Measurements from ENCODE around the gene INPP4B. TPM values are rescaled to one million over a fixed set of nuclear protein-coding genes. Genes with fewer than 3 reads are reported as not detected.

Gene INPP4B
- total and polyA plus RNA-seq, 2 of the 4 experiments (the other 2 are of a cell fraction) = 1.8 to 14.0 TPM

- no peak overlapping the region for H2BK15ac ChIP-seq (ENCODE audit: low read depth, low read length)
- no peak overlapping the region for H4K5ac ChIP-seq (ENCODE audit: low read depth, low read length)
- ATAC-seq (ENCODE audit: low read depth) = no peak
- no peak overlapping the region for H2AK9ac ChIP-seq (replicated peaks; ENCODE audit: low read depth, low read length, poor library complexity)
- CTCF ChIA-PET = no interaction called here
- no peak overlapping the region for H2AFZ ChIP-seq (replicated peaks; ENCODE audit: low read length, poor library complexity)
- H3K9me1 ChIP-seq (ENCODE audit: insufficient read depth, low read length) = no peaks in the 10 kb centered on the region
- no peaks in the 10 kb centered on the region for H3K27me3 ChIP-seq (ENCODE audit: control insufficient read depth, insufficient read depth, low read length)
- no peak overlapping the region for H4K91ac ChIP-seq (ENCODE audit: insufficient read depth, low read depth, low read length)
- H3K79me1 ChIP-seq (ENCODE audit: low read depth in 1 of 2, low read length in 2 of 2) = no peaks in the 10 kb centered on the region
- BruUV-seq (replicated peaks) = no TSS peak
- no peak overlapping the region for H2AK5ac ChIP-seq (ENCODE audit: low read depth, low read length)
- H3K9me3 ChIP-seq (ENCODE audit: control insufficient read depth, insufficient read depth, low read length) = peaks cover 2% of the 10 kb centered on the region; the same call in 1 of the 2 replicates
- intact Hi-C loops (cut with micrococcal nuclease) (no loop called here), in situ Hi-C loops (cut with MboI; ENCODE audit: low sequenced_read_pairs) (no loop called here), dilution Hi-C loops (cut with HindIII; ENCODE audit: low sequenced_read_pairs, unreplicated experiment) (no loop called here)
- no peak overlapping the region; a peak in 1 of 4 replicates for H4K8ac ChIP-seq (ENCODE audit: low read depth in 2 of 2, low read length in 2 of 2)
- H3K27ac ChIP-seq (ENCODE audit: insufficient read depth, low read length) = no peak overlapping the region
- 17% methylated on average over 1 of the region's 1 CpG; no CpG with 5 or more reads in 1 of the 2 experiments for WGBS, 2 experiments (ENCODE audit: extremely low coverage in 2 of 2, insufficient read length in 1 of 2)
- H3K9ac ChIP-seq (ENCODE audit: low read depth, low read length) = no peak overlapping the region
- H3K23ac ChIP-seq (ENCODE audit: low read depth, low read length) = no peak overlapping the region
- POLR2A ChIA-PET (ENCODE audit: unreplicated experiment) = no interaction called here
- DNase-seq = no peak
- no peaks in the 10 kb centered on the region for H3K36me3 ChIP-seq (ENCODE audit: control insufficient read depth, insufficient read depth, low read length)
- H3K4ac ChIP-seq (ENCODE audit: low read depth, low read length) = no peak overlapping the region
- no peaks in the 10 kb centered on the region for H4K20me1 ChIP-seq (ENCODE audit: insufficient read depth, low read length)
- peak overlapping the region; percentile 21 for H3K4me2 ChIP-seq (ENCODE audit: low read depth, low read length)
- no peak overlapping the region for H3K18ac ChIP-seq (ENCODE audit: low read depth, low read length)
- no peak for TF ChIP-seq SMC3 (IDR thresholded peaks at IDR 0.05; ENCODE audit: low read depth, low read length)
- no peak for TF ChIP-seq USF2 (IDR thresholded peaks at IDR 0.05; ENCODE audit: low read depth, low read length)
- TF ChIP-seq POLR2A (IDR thresholded peaks at IDR 0.05; ENCODE audit: low read depth, low read length) = no peak
- no peak for TF ChIP-seq NFE2L2 (IDR thresholded peaks at IDR 0.05; ENCODE audit: low read depth, low read length)
- no peak for TF ChIP-seq CEBPB (IDR thresholded peaks at IDR 0.05; ENCODE audit: low read depth, low read length)
- TF ChIP-seq BHLHE40 (IDR thresholded peaks at IDR 0.05; ENCODE audit: low read depth, low read length) = no peak
- no peak for TF ChIP-seq FOS (IDR thresholded peaks at IDR 0.05; ENCODE audit: low read depth, low read length)
- TF ChIP-seq ELK1 (IDR thresholded peaks at IDR 0.05; ENCODE audit: borderline replicate concordance, low read depth, low read length) = no peak
- no peak for TF ChIP-seq RCOR1 (IDR thresholded peaks at IDR 0.05; ENCODE audit: insufficient replicate concordance, low read length)
- TF ChIP-seq RFX5 (IDR thresholded peaks at IDR 0.05; ENCODE audit: low read depth, low read length) = no peak
- TF ChIP-seq MAZ (IDR thresholded peaks at IDR 0.05; ENCODE audit: borderline replicate concordance, low read depth, low read length) = no peak
- no peak for TF ChIP-seq MXI1 (IDR thresholded peaks at IDR 0.05; ENCODE audit: borderline replicate concordance, low read depth, low read length)
- no peak for TF ChIP-seq MAFK (IDR thresholded peaks at IDR 0.05; ENCODE audit: low read depth, low read length)
- H3K4me1 ChIP-seq (ENCODE audit: control insufficient read depth, insufficient read depth, low read length) = no peaks in the 10 kb centered on the region
- no peak overlapping the region for H2BK20ac ChIP-seq (ENCODE audit: low read depth, low read length)
- no peak overlapping the region for H3K14ac ChIP-seq (replicated peaks; ENCODE audit: low read depth, low read length)
- no peak overlapping the region for H2BK120ac ChIP-seq (ENCODE audit: low read depth, low read length)
- no peak overlapping the region for H3K56ac ChIP-seq (ENCODE audit: extremely low read depth, insufficient read depth, low read length)
- no peak overlapping the region for H2BK5ac ChIP-seq (ENCODE audit: low read depth, low read length, poor library complexity, severe bottlenecking)
- no peak overlapping the region for H3K4me3 ChIP-seq (ENCODE audit: insufficient read depth, low read depth, low read length)
These were observed 245.1 kb downstream of the INPP4B start for GRCh38 chr4:142600952-142601351.
